OCI-LY7 (cell line): Measurements from ENCODE around the gene SCARF2. TPM values are rescaled to one million over a fixed set of nuclear protein-coding genes. Genes with fewer than 3 reads are reported as not detected.
"Not testable (repeated sequence)": the region's sequence is repeated elsewhere in the genome, so short reads cannot be mapped to it uniquely, and the experiment has no call there.

Source experiments
- BruUV-seq: library from RNA; stranded (reverse); fragments of 400-500 nt; replicated peaks from 2 replicates; lab custom pipeline; 2021; lab: Mats Ljungman, UMichigan
- CTCF ChIA-PET: fragments of 300-600 bp; sonication (Branson Sonifier 250); formaldehyde crosslinking; loops from one replicate; lab custom pipeline; 2022; ENCODE audit warnings: antibody characterized with exemption; ENCODE audit not compliant: unreplicated experiment; lab: Charles Lee
- POLR2A ChIA-PET: fragments of 300-600 bp; sonication (Branson Sonifier 250); formaldehyde crosslinking; loops from one replicate; lab custom pipeline; 2022; ENCODE audit warnings: antibody characterized with exemption; lab: Charles Lee
- DNase-seq: peaks from one replicate; pipeline ENCODE4 v3.0.0-alpha.2; 2015; ENCODE audit warnings: low spot score
- H2AFZ ChIP-seq: fragments of 200-600 bp; sonication (generic), shearing (Covaris generic); 2 replicates; pipeline ENCODE4 v1.6.1; 2014; ENCODE audit warnings: mild to moderate bottlenecking, antibody characterized with exemption, low read length, moderate library complexity
- H3K27ac ChIP-seq: fragments of 200-600 bp; sonication (generic); 2 replicates; pipeline ENCODE4 v1.5.1; 2014; ENCODE audit warnings: mixed run types, low read depth, mild to moderate bottlenecking, moderate library complexity, low read length, inconsistent platforms; ENCODE audit not compliant: poor library complexity, severe bottlenecking
- H3K36me3 ChIP-seq: fragments of 200-600 bp; sonication (generic); 2 replicates; pipeline ENCODE4 v1.6.1; 2014; ENCODE audit warnings: mild to moderate bottlenecking, antibody characterized with exemption, low read length, moderate library complexity, mixed read lengths; ENCODE audit not compliant: insufficient read depth
- H3K4me1 ChIP-seq: fragments of 200-600 bp; sonication (generic); 2 replicates; pipeline ENCODE4 v1.5.1; 2014; ENCODE audit warnings: mild to moderate bottlenecking, low read length; ENCODE audit not compliant: insufficient read depth, poor library complexity, severe bottlenecking
- H3K4me2 ChIP-seq: fragments of 200-600 bp; sonication (generic); 2 replicates; pipeline ENCODE4 v1.6.1; 2014; ENCODE audit warnings: mild to moderate bottlenecking, low read length
- H3K4me3 ChIP-seq: fragments of 200-600 bp; sonication (generic); 2 replicates; pipeline ENCODE4 v1.5.1; 2014; ENCODE audit warnings: mild to moderate bottlenecking, low read depth, low read length; ENCODE audit not compliant: poor library complexity, severe bottlenecking
- H3K79me2 ChIP-seq: fragments of 200-600 bp; sonication (generic); 2 replicates; pipeline ENCODE4 v1.6.1; 2016; ENCODE audit warnings: low read depth, mild to moderate bottlenecking, low read length, moderate library complexity, mixed read lengths; ENCODE audit not compliant: insufficient read depth
- H3K9me2 ChIP-seq: fragments of 200-600 bp; sonication (generic); 2 replicates; pipeline ENCODE4 v1.6.1; 2016; ENCODE audit warnings: mild to moderate bottlenecking, low read length, mixed read lengths; ENCODE audit not compliant: insufficient read depth
- H3K9me3 ChIP-seq: fragments of 200-600 bp; sonication (generic); 2 replicates; pipeline ENCODE4 v1.6.1; 2014; ENCODE audit warnings: mild to moderate bottlenecking, mixed run types, low read length, mixed read lengths
- H4K20me1 ChIP-seq: fragments of 200-600 bp; sonication (generic); 2 replicates; pipeline ENCODE4 v1.6.1; 2014; ENCODE audit warnings: mild to moderate bottlenecking, antibody characterized with exemption, low read length, moderate library complexity, mixed read lengths; ENCODE audit not compliant: insufficient read depth
- CTCF ChIP-seq: fragments of 200-600 bp; sonication (generic); conservative IDR thresholded peaks from 2 replicates; pipeline ENCODE4 v1.5.1; 2014; ENCODE audit warnings: mild to moderate bottlenecking, antibody characterized with exemption, low read length, moderate library complexity, mixed read lengths
- EZH2phosphoT487 ChIP-seq: fragments of 200-600 bp; sonication (generic); IDR thresholded peaks from 2 replicates; pipeline ENCODE4 v1.6.1; 2018; ENCODE audit warnings: low read depth, borderline replicate concordance, mild to moderate bottlenecking, mixed run types, antibody characterized with exemption, low read length, moderate library complexity, mixed read lengths
- intact Hi-C: fragments of 100-400 bp; cut with micrococcal nuclease; formaldehyde crosslinking; loops from one replicate; pipeline ENCODE4 v1.10.0; 2022; ENCODE audit not compliant: unreplicated experiment
- total RNA-seq, 2 experiments: library from RNA; depleted of rRNA in 1 of 2; stranded (reverse); fragments of >200 nt in 1 of 2; shearing (Covaris generic) in 1 of 2; gene quantifications; 2 replicates each; pipeline ENCODE4 v1.2.3, GENCODE V29; 2014 to 2022

The SCARF2 gene
- total RNA-seq, 2 experiments from 2014 or later, result 1.0 to 2.2 TPM

GRCh38 chr22:20479612-20480196 lies 42.1 kb upstream of the SCARF2 start:
- H3K79me2 ChIP-seq, result no peaks in the 10 kb centered on the region
- no peak overlapping the region for H3K4me3 ChIP-seq
- no peak overlapping the region for H2AFZ ChIP-seq
- CTCF ChIA-PET, result no interaction called here
- no peak overlapping the region for H3K27ac ChIP-seq
- H3K4me2 ChIP-seq, result no peak overlapping the region
- BruUV-seq, result no TSS peak
- no peaks in the 10 kb centered on the region for H3K9me2 ChIP-seq
- POLR2A ChIA-PET, result no interaction called here
- TF ChIP-seq EZH2phosphoT487, result no peak
- TF ChIP-seq CTCF, result no peak
- H3K36me3 ChIP-seq, result no peaks in the 10 kb centered on the region
- H4K20me1 ChIP-seq, result no peaks in the 10 kb centered on the region
- H3K9me3 ChIP-seq, result no peaks in the 10 kb centered on the region
- DNase-seq, result no peak
- intact Hi-C loops, result no loop called here
- no peaks in the 10 kb centered on the region for H3K4me1 ChIP-seq

- H3K4me2 ChIP-seq, H3K79me2 ChIP-seq, intact Hi-C loops, POLR2A ChIA-PET, H3K27ac ChIP-seq, CTCF ChIA-PET, H2AFZ ChIP-seq, BruUV-seq, H3K9me2 ChIP-seq, H3K4me1 ChIP-seq, H4K20me1 ChIP-seq, H3K36me3 ChIP-seq, DNase-seq, H3K4me3 ChIP-seq, H3K9me3 ChIP-seq: not testable (repeated sequence)
Measured at GRCh38 chr22:20478059-20478458, 40.4 kb upstream of the SCARF2 start.

- H4K20me1 ChIP-seq, H3K79me2 ChIP-seq, H2AFZ ChIP-seq, H3K27ac ChIP-seq, H3K4me3 ChIP-seq, H3K4me2 ChIP-seq, BruUV-seq, H3K36me3 ChIP-seq, DNase-seq, intact Hi-C loops, POLR2A ChIA-PET, H3K4me1 ChIP-seq, H3K9me2 ChIP-seq, CTCF ChIA-PET, H3K9me3 ChIP-seq: not testable (repeated sequence)
Measured at GRCh38 chr22:20475569-20475968, 37.9 kb upstream of the SCARF2 start.

- no peak overlapping the region for H3K4me3 ChIP-seq
- no peaks in the 10 kb centered on the region for H3K79me2 ChIP-seq
- TF ChIP-seq EZH2phosphoT487, result no peak
- TF ChIP-seq CTCF, result no peak
- ChIA-PET CTCF (no interaction called here), POLR2A (no interaction called here)
- H3K4me1 ChIP-seq, result no peaks in the 10 kb centered on the region
- intact Hi-C loops, result no loop called here
- BruUV-seq, result TSS peak; percentile 39
- no peaks in the 10 kb centered on the region for H3K36me3 ChIP-seq
- H3K9me2 ChIP-seq, result no peaks in the 10 kb centered on the region
- H2AFZ ChIP-seq, result no peak overlapping the region
- no peak overlapping the region for H3K4me2 ChIP-seq
- H3K9me3 ChIP-seq, result no peaks in the 10 kb centered on the region
- H4K20me1 ChIP-seq, result no peaks in the 10 kb centered on the region
- no peak for DNase-seq
- no peak overlapping the region for H3K27ac ChIP-seq
Measured at GRCh38 chr22:20475115-20475436, 37.5 kb upstream of the SCARF2 start.
